DND-41 (cell line): ENCODE results near the gene LIN7C.

Source experiments
- CTCF ChIP-seq: IDR thresholded peaks from 2 replicates; pipeline ENCODE4 v1.5.1; 2012; ENCODE audit warnings: borderline replicate concordance, low read length, moderate library complexity, mild to moderate bottlenecking; ENCODE audit not compliant: poor library complexity, severe bottlenecking; ENCODE audit errors: extremely low read depth
- EZH2 ChIP-seq: IDR thresholded peaks from 3 replicates; pipeline ENCODE4 v1.6.1; 2012; ENCODE audit warnings: borderline replicate concordance, low read depth, mild to moderate bottlenecking, moderate library complexity, low read length, inconsistent platforms; ENCODE audit not compliant: severe bottlenecking

- no peak for TF ChIP-seq CTCF
- no peak for TF ChIP-seq EZH2
These were observed 44.0 kb downstream of the LIN7C start for GRCh38 chr11:27462543-27462942.
